ENCODE data around the gene POU2F2.

POU2F2 gene

GRCh38 chr19:42065511-42065910 lies 66.7 kb downstream of the POU2F2 start:
- TF ChIP-seq, protein P1, sequence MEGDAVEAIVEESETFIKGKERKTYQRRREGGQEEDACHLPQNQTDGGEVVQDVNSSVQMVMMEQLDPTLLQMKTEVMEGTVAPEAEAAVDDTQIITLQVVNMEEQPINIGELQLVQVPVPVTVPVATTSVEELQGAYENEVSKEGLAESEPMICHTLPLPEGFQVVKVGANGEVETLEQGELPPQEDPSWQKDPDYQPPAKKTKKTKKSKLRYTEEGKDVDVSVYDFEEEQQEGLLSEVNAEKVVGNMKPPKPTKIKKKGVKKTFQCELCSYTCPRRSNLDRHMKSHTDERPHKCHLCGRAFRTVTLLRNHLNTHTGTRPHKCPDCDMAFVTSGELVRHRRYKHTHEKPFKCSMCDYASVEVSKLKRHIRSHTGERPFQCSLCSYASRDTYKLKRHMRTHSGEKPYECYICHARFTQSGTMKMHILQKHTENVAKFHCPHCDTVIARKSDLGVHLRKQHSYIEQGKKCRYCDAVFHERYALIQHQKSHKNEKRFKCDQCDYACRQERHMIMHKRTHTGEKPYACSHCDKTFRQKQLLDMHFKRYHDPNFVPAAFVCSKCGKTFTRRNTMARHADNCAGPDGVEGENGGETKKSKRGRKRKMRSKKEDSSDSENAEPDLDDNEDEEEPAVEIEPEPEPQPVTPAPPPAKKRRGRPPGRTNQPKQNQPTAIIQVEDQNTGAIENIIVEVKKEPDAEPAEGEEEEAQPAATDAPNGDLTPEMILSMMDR (conservative IDR thresholded peaks at IDR 0.05; ENCODE audit: control insufficient read depth, insufficient read depth, low read depth, low read length), result no peak
- H3K4me3 ChIP-seq (ENCODE audit: control insufficient read depth, low read depth, low read length), result no peak overlapping the region
- DNase-seq (ENCODE audit: low read depth), result no peak

DNA sequence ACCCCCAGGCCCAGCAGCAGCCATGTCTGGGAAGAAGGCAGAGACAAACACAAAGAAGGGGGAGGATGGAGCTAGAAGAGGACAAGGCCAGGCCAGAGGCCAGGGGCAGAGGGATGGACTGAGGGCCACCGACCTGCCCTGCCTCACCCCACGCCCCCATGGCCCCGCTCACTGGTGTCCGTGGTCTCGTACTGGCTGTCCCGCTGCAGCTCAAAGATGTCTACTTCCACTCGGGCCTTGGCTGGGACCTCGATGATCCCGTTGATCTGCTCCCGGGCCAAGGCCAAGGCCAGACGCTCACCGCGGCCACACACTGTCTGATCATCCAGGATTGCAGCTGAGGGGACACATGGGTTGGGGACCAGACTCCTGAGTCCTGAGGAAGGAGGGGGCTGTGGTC lies 67.2 kb downstream of the POU2F2 start:
- TF ChIP-seq, protein P1 (conservative IDR thresholded peaks at IDR 0.05; ENCODE audit: control insufficient read depth, insufficient read depth, low read depth, low read length), result no peak
- no peak for DNase-seq (ENCODE audit: low read depth)
- H3K4me3 ChIP-seq (ENCODE audit: control insufficient read depth, low read depth, low read length), result no peak overlapping the region

GRCh38 chr19:42064432-42064831 lies 67.8 kb downstream of the POU2F2 start:
- no peak overlapping the region for H3K4me3 ChIP-seq (ENCODE audit: control insufficient read depth, low read depth, low read length)
- TF ChIP-seq, protein P1 (conservative IDR thresholded peaks at IDR 0.05; ENCODE audit: control insufficient read depth, insufficient read depth, low read depth, low read length), result no peak
- no peak for DNase-seq (ENCODE audit: low read depth)

DNA sequence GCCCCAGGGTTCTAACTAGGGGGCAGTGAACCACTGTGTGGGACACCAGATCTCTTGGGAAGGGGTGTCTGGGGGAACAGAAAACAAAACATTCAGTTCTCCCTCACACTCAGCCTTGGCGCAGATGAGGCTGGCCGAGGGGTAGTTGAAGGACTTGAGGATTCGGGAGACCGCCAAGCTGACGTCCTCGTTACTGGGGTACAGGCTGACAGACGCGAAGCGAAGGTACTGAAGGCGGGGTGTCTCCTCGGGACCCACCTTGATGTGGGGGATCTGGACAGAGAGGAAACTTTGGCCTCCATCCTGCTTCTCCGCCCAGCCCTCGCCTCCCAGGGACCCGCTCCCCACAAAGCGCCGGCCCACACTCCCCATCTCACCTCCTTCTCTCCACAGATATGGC lies 69.9 kb downstream of the POU2F2 start:
- no peak overlapping the region for H3K4me3 ChIP-seq (ENCODE audit: control insufficient read depth, low read depth, low read length)
- DNase-seq (ENCODE audit: low read depth), result no peak
- TF ChIP-seq, protein P1 (conservative IDR thresholded peaks at IDR 0.05; ENCODE audit: control insufficient read depth, insufficient read depth, low read depth, low read length), result no peak

DNA sequence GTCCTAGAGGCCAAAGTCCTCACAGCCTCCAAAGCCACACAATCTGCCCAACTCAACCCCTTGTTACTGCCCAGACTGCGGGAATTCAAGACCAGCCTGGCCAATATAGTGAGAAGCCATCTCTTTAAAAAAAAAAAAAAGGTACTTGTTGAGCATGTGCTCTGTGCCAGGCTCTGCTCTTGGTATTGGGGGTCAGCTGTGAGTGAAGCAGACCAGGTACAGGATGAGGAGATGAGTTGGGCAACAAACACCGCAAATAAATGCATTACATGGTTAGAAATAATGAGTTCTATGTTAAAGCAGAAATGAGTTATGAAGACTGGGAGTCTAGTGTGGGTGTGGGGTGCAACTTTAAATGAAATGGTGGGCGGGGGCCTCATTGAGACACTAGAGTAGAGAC lies 72.1 kb downstream of the POU2F2 start:
- no peak overlapping the region for H3K4me3 ChIP-seq (ENCODE audit: control insufficient read depth, low read depth, low read length)
- TF ChIP-seq, protein P1 (conservative IDR thresholded peaks at IDR 0.05; ENCODE audit: control insufficient read depth, insufficient read depth, low read depth, low read length), result no peak
- no peak for DNase-seq (ENCODE audit: low read depth)

DNA sequence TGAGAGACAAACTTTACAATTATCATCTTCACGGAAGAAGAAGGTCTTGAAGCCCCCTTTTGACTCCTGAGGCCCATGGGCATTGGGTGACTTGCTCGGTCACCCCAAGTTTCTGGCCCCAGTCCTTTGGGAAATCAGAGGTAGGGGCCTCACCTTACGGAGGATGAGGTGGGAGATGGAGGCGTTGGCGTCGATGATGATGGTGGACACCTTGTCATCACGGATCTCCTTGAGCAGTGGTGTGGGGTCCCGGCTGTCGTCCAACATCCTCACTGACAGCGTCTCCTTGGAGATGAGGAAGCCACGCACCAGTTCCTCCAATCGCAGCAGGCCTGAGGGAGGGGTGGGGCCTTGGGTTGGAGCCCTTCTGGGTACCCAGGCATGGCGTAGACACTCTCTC lies 73.0 kb downstream of the POU2F2 start:
- no peak overlapping the region for H3K4me3 ChIP-seq (ENCODE audit: control insufficient read depth, low read depth, low read length)
- no peak for DNase-seq (ENCODE audit: low read depth)
- TF ChIP-seq, protein P1 (conservative IDR thresholded peaks at IDR 0.05; ENCODE audit: control insufficient read depth, insufficient read depth, low read depth, low read length), result no peak

DNA sequence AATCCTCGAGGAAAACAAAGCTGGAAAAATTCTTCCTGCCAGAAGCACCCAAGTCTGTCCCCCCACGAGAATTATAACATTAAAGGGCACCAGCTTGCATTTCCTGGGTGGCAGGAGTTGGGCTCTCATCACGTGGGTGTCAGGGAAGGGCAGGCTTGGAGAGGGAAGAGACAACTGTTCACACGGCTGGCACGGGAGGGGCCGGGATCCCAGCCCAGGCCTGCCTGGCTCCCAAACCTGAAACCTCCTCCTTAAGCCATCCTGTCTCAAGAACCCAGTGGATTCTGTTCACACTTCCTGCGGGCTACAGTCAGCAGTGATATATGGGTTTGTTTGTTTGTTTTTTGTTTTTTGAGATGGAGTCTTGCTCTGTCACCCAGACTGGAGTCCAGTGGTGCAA lies 74.4 kb downstream of the POU2F2 start:
- no peak overlapping the region for H3K4me3 ChIP-seq (ENCODE audit: control insufficient read depth, low read depth, low read length)
- DNase-seq (ENCODE audit: low read depth), result no peak
- TF ChIP-seq, protein P1 (conservative IDR thresholded peaks at IDR 0.05; ENCODE audit: control insufficient read depth, insufficient read depth, low read depth, low read length), result no peak

Measured in fibroblast of mammary gland (primary cell).